Psoas muscle (tissue), 8 donors: ENCODE results near the gene PRSS22. TPM values are rescaled to one million over a fixed set of nuclear protein-coding genes. Genes with fewer than 3 reads are reported as not detected.
"Not testable (repeated sequence)": the region's sequence is repeated elsewhere in the genome, so short reads cannot be mapped to it uniquely, and the experiment has no call there.

ENCODE experiments used
- ATAC-seq, 4 donors: fragments of 200-7000 bp; cut with Tn5 transposase; one replicate each; pipeline ENCODE4 v1.9.1; 2020; ENCODE audit warnings: moderate library complexity in 3 of 4, mild to moderate bottlenecking in 2 of 4
- DNase-seq, 2 donors: peaks; one replicate each; pipeline ENCODE4 v3.0.0-alpha.2; 2020
- H3K27ac ChIP-seq: fragments of 200-600 bp; one replicate; pipeline ENCODE4 v1.8.0; 2022
- H3K27me3 ChIP-seq, 3 donors: fragments of 200-600 bp in 1 of 3; one replicate each; pipeline versions ENCODE4 v1.6.1 to v1.8.0; 2013 to 2022; ENCODE audit warnings: low read length in 2 of 3, mild to moderate bottlenecking in 2 of 3, moderate library complexity in 1 of 3; ENCODE audit not compliant: insufficient read depth in 3 of 3
- H3K36me3 ChIP-seq, 2 donors: fragments of 200-600 bp in 1 of 2; one replicate each; pipeline versions ENCODE4 v1.6.1 to v1.8.0; 2013 to 2022; ENCODE audit warnings: low read depth in 1 of 2, mild to moderate bottlenecking in 1 of 2, moderate library complexity in 1 of 2; ENCODE audit not compliant: insufficient read depth in 1 of 2
- H3K4me1 ChIP-seq: fragments of 200-600 bp; one replicate; pipeline ENCODE4 v1.8.0; 2022
- H3K4me3 ChIP-seq: fragments of 200-600 bp; one replicate; pipeline ENCODE4 v1.8.0; 2022; ENCODE audit warnings: mild to moderate bottlenecking
- H3K9me3 ChIP-seq: fragments of 200-600 bp; one replicate; pipeline ENCODE4 v1.8.0; 2022
- WGBS, 3 donors: extraction: QIAGEN DNeasy Blood & Tissue Kit; methylation state at CpG; one replicate each; pipeline versions ENCODE4 v1.1.6 to v1.1.7; 2013; 5-methylcytosine and 5-hydroxymethylcytosine counted together
- intact Hi-C, 2 donors: fragments of 100-400 bp; cut with DNase I; formaldehyde crosslinking; loops; one replicate each; pipeline versions ENCODE4 v1.11.0 to v1.14.2; 2022
- long read RNA-seq, 2 donors: library from polyadenylated mRNA; unstranded; transcript quantifications; one replicate each; pipeline ENCODE4 v2.0.0, GENCODE V29; 2021
- polyA plus RNA-seq, 3 donors: library from polyadenylated mRNA; stranded (reverse); fragments of 200-250 nt; gene quantifications; one replicate each; pipeline ENCODE4 v1.2.3, GENCODE V29; 2013
- total RNA-seq, 4 donors: library from RNA; stranded (reverse); fragmentation: NEBNext Ultra II Directional in 2 of 4; extraction: Animal tissue kit (Norgen Biotek cat#: 25700) in 2 of 4; gene quantifications; one replicate each; pipeline versions ENCODE4 v1.2.1 to v1.2.4, GENCODE V29; 2021 to 2023
- TF ChIP-seq, protein P1 (sequence below): fragments of 200-600 bp; IDR thresholded peaks from one replicate; pipeline ENCODE4 v1.8.0; 2022; ENCODE audit warnings: antibody characterized with exemption
- donor health status: healthy with polysubstance abuse.
- donor health status: DM: no; HTN: no; CAD: no; lungs with moderate emphysema.
- donor health status: Bipolar disorder and iron deficiency.
- donor health status: healthy.
- donor health status: DM: yes; HTN: yes; CAD: no.
- donor health status: DM: no; HTN: no; CAD: no.
- donor health status: DM: no; HTN: no; CAD: no.
- donor health status: DM: yes; HTN: yes; CAD: no.

Gene PRSS22, protein sequence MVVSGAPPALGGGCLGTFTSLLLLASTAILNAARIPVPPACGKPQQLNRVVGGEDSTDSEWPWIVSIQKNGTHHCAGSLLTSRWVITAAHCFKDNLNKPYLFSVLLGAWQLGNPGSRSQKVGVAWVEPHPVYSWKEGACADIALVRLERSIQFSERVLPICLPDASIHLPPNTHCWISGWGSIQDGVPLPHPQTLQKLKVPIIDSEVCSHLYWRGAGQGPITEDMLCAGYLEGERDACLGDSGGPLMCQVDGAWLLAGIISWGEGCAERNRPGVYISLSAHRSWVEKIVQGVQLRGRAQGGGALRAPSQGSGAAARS
- under 1 TPM in 1 of 4 donors, not detected in 3; 0.20 TPM for total RNA-seq
- under 1 TPM in 2 of 3 donors, not detected in 1; 0.07 to 0.13 TPM for polyA plus RNA-seq
- long read RNA-seq, donor 1 = 0 reads
- long read RNA-seq, donor 2 = 0 reads

- Histone ChIP-seq H3K4me1 (no peaks in the 10 kb centered on the region), H3K27ac (no peak within 1 kb of the TSS), H3K36me3 (no peaks in the 10 kb centered on the region), H3K27me3 (peaks cover 0 to 63% (median 33%) of the 10 kb centered on the region in 3 donors), H3K9me3 (peaks cover 8% of the 10 kb centered on the region), H3K4me3 (no peak within 1 kb of the TSS)
- TF ChIP-seq, protein P1, sequence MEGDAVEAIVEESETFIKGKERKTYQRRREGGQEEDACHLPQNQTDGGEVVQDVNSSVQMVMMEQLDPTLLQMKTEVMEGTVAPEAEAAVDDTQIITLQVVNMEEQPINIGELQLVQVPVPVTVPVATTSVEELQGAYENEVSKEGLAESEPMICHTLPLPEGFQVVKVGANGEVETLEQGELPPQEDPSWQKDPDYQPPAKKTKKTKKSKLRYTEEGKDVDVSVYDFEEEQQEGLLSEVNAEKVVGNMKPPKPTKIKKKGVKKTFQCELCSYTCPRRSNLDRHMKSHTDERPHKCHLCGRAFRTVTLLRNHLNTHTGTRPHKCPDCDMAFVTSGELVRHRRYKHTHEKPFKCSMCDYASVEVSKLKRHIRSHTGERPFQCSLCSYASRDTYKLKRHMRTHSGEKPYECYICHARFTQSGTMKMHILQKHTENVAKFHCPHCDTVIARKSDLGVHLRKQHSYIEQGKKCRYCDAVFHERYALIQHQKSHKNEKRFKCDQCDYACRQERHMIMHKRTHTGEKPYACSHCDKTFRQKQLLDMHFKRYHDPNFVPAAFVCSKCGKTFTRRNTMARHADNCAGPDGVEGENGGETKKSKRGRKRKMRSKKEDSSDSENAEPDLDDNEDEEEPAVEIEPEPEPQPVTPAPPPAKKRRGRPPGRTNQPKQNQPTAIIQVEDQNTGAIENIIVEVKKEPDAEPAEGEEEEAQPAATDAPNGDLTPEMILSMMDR = no peak
- intact Hi-C loops = no loop called here
- ATAC-seq (no peak), DNase-seq (peak in 1 of 2 donors; percentile 44)
- 4 to 5% (median 5%) methylated on average over 38 to 42 of the region's 42 CpGs for WGBS, 3 donors
Measured at GRCh38 chr16:2857451-2858244, at the start of gene PRSS22. TSS of gene PRSS22 (minus strand) at chr16:2858170. CDS start at chr16:2858104, 66 bp downstream.

GRCh38 chr16:2907084-2907753 is 49.2 kb upstream of the PRSS22 start:
- peaks cover 11% of the 10 kb centered on the region for H3K4me1 ChIP-seq
- ATAC-seq, H3K4me3 ChIP-seq, H3K27me3 ChIP-seq, H3K9me3 ChIP-seq, H3K36me3 ChIP-seq, intact Hi-C loops: not testable (repeated sequence)
- TF ChIP-seq, protein P1 = peak; percentile 54
- peak overlapping the region; percentile 58 for H3K27ac ChIP-seq
- DNase-seq = peak; percentile 52 to 74
- 18 to 25% (median 19%) methylated on average over 16 to 17 of the region's 17 CpGs for WGBS, 3 donors

- intact Hi-C loops = no loop called here
- TF ChIP-seq, protein P1 = no peak
- WGBS, 3 donors = 20 to 26% (median 23%) methylated on average over 12 of the region's 12 CpGs
- Histone ChIP-seq H3K27ac (peak overlapping the region; percentile 58), H3K4me3 (no peak overlapping the region), H3K4me1 (peaks cover 11% of the 10 kb centered on the region), H3K27me3 (no peaks in the 10 kb centered on the region), H3K36me3 (no peaks in the 10 kb centered on the region), H3K9me3 (no peaks in the 10 kb centered on the region)
- DNase-seq = no peak
- no peak for ATAC-seq
Measured at GRCh38 chr16:2905988-2906387, 48.0 kb upstream of the PRSS22 start.

GRCh38 chr16:2905241-2905987 is 47.4 kb upstream of the PRSS22 start:
- H3K4me1 ChIP-seq = peaks cover 11% of the 10 kb centered on the region
- no peaks in the 10 kb centered on the region for H3K27me3 ChIP-seq
- DNase-seq = peak; percentile 99 to 100
- peak overlapping the region; percentile 85 for H3K4me3 ChIP-seq
- H3K27ac ChIP-seq = peak overlapping the region; percentile 87
- H3K9me3 ChIP-seq = no peaks in the 10 kb centered on the region
- H3K36me3 ChIP-seq = no peaks in the 10 kb centered on the region
- 0 to 1% (median 1%) methylated on average over 43 to 49 of the region's 51 CpGs for WGBS, 3 donors
- ATAC-seq = peak; percentile 87 to 92 (median 88)
- intact Hi-C loops = no loop called here
- TF ChIP-seq, protein P1 = no peak
